Left lung (tissue), 10 donors: ENCODE measurements around the gene TMEM35B. TPM values are rescaled to one million over a fixed set of nuclear protein-coding genes. Genes with fewer than 3 reads are reported as not detected.
"Not testable (repeated sequence)": the region's sequence is repeated elsewhere in the genome, so short reads cannot be mapped to it uniquely, and the experiment has no call there.

ENCODE experiments used
- ATAC-seq: fragments of 200-7000 bp; cut with Tn5 transposase; one replicate; pipeline ENCODE4 v1.9.1; 2020; ENCODE audit warnings: moderate library complexity
- DNase-seq, 4 donors: peaks; one replicate each; pipeline ENCODE4 v3.0.0-alpha.2; 2013 to 2020
- H3K27ac ChIP-seq, 2 donors: fragments of 200-600 bp; sonication (generic) in 1 of 2; one replicate each; pipeline versions ENCODE4 v1.5.0 to v1.8.0; 2020 to 2021
- H3K27me3 ChIP-seq, 2 donors: fragments of 200-600 bp; sonication (generic) in 1 of 2; one replicate each; pipeline versions ENCODE4 v1.5.0 to v1.8.0; 2020 to 2021
- H3K36me3 ChIP-seq, 2 donors: fragments of 200-600 bp; sonication (generic) in 1 of 2; one replicate each; pipeline versions ENCODE4 v1.5.0 to v1.8.0; 2020 to 2021
- H3K4me1 ChIP-seq, 2 donors: fragments of 200-600 bp; one replicate each; pipeline ENCODE4 v1.8.0; 2021
- H3K4me3 ChIP-seq, 2 donors: fragments of 200-600 bp; sonication (generic) in 1 of 2; one replicate each; pipeline versions ENCODE4 v1.5.0 to v1.8.0; 2020 to 2021; ENCODE audit warnings: mild to moderate bottlenecking in 1 of 2
- H3K9me3 ChIP-seq, 2 donors: fragments of 200-600 bp; sonication (generic) in 1 of 2; one replicate each; pipeline versions ENCODE4 v1.5.0 to v1.8.0; 2020 to 2021
- CTCF ChIP-seq, 2 donors: fragments of 200-600 bp; sonication (generic) in 1 of 2; IDR thresholded peaks; one replicate each; pipeline versions ENCODE4 v1.5.0 to v1.8.0; 2021; ENCODE audit warnings: antibody characterized with exemption in 2 of 2
- intact Hi-C, 2 donors: fragments of 100-400 bp; cut with DNase I; formaldehyde crosslinking; loops; one replicate each; pipeline versions ENCODE4 v1.11.2 to v1.14.2; 2022
- polyA plus RNA-seq, 6 donors: library from polyadenylated mRNA; unstranded; fragments of 120-200 nt; gene quantifications; one replicate each; pipeline ENCODE4 v1.2.1, GENCODE V29; 2013; ENCODE audit not compliant: insufficient read length in 6 of 6
- total RNA-seq, 2 donors: library from RNA; stranded (reverse); fragmentation: NEBNext Ultra II Directional; extraction: Animal tissue kit (Norgen Biotek cat#: 25700); gene quantifications; one replicate each; pipeline ENCODE4 v1.2.1, GENCODE V29; 2021
- donor health status: DM: no; HTN: yes; CAD: no.
- donor health status: DM: no; HTN: no; CAD: no.

TMEM35B gene
- total and polyA plus RNA-seq, 8 donors = 28.1 to 43.1 (median 30.0) TPM

GRCh38 chr1:34946211-34946610 is 38.9 kb downstream of the TMEM35B start:
- Histone ChIP-seq H3K4me1 (no peaks in the 10 kb centered on the region), H3K27me3 (peaks cover 0 to 4% of the 10 kb centered on the region in 2 donors)
- DNase-seq = no peak

DNA sequence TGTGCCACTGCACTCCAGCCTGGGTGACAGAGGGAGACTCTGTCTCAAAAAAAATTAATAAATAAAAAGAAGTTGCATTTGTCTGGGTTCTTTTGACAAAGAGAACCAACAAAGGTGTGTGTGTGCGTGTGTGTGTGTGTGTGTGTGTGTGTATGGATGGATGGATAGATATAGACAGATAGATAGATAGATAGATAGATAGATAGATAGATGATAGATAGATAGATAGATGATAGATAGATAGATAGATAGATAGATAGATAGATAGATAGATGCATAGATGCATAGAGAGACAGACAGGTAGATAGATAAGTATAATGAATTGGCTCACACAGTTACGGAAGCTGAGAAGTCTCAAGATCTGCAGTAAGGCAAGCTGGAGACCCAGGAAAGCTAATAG is 43.3 kb downstream of the TMEM35B start:
- H3K36me3 ChIP-seq, H3K4me1 ChIP-seq, ATAC-seq, intact Hi-C loops, DNase-seq, H3K27ac ChIP-seq, H3K9me3 ChIP-seq, H3K4me3 ChIP-seq: not testable (repeated sequence)
- H3K27me3 ChIP-seq = peaks cover 5 to 38% of the 10 kb centered on the region in 2 donors

More at GRCh38 chr1:34946211-34946610, 38.9 kb downstream of the TMEM35B start:
- H3K9me3 ChIP-seq = no peaks in the 10 kb centered on the region
- H3K4me3 ChIP-seq = no peak overlapping the region
- ATAC-seq = no peak
- no peak overlapping the region for H3K27ac ChIP-seq
- intact Hi-C loops = no loop called here
- TF ChIP-seq CTCF (IDR thresholded peaks at IDR 0.05) = no peak
- no peaks in the 10 kb centered on the region for H3K36me3 ChIP-seq

Other genes with a start within 250 kb of the TMEM35B start
- under 1 TPM in 1 of 2 donors, not detected in 1; 0.21 TPM for gene GJB5, start 230.3 kb downstream of the TMEM35B start, total RNA-seq
- under 1 TPM in 5 of 6 donors, not detected in 1; 0.17 to 0.43 (median 0.24) TPM for gene GJB5, start 230.3 kb downstream of the TMEM35B start, polyA plus RNA-seq
- not detected for gene GJB4, start 225.6 kb downstream of the TMEM35B start, total RNA-seq
- gene GJB4, start 225.6 kb downstream of the TMEM35B start, polyA plus RNA-seq = under 1 TPM in 2 of 6 donors, not detected in 4; 0.06 to 0.08 TPM
- 1 to 10 TPM in 1 of 2 donors, under 1 TPM in 1; 0.68 to 2.0 TPM for gene GJB3, start 204.1 kb downstream of the TMEM35B start, total RNA-seq
- under 1 TPM in 2 of 6 donors, not detected in 4; 0.15 to 0.26 TPM for gene GJB3, start 204.1 kb downstream of the TMEM35B start, polyA plus RNA-seq
- gene GJA4, start 192.3 kb downstream of the TMEM35B start, total RNA-seq = 10 to 100 TPM; 21.1 to 26.1 TPM
- gene GJA4, start 192.3 kb downstream of the TMEM35B start, polyA plus RNA-seq = 10 to 100 TPM; 25.1 to 34.7 (median 32.7) TPM
- gene SMIM12, start 125.6 kb downstream of the TMEM35B start, total RNA-seq = 10 to 100 TPM; 29.2 to 53.0 TPM
- gene SMIM12, start 125.6 kb downstream of the TMEM35B start, polyA plus RNA-seq = 10 to 100 TPM; 21.4 to 32.7 (median 25.8) TPM
- under 1 TPM; 0.12 to 0.42 TPM for gene DLGAP3, start 55.7 kb downstream of the TMEM35B start, total RNA-seq
- under 1 TPM; 0.11 to 0.46 (median 0.13) TPM for gene DLGAP3, start 55.7 kb downstream of the TMEM35B start, polyA plus RNA-seq
- 10 to 100 TPM; 19.7 to 20.5 TPM for gene ZMYM6, start 46.6 kb upstream of the TMEM35B start, total RNA-seq
- gene ZMYM6, start 46.6 kb upstream of the TMEM35B start, polyA plus RNA-seq = 10 to 100 TPM; 19.8 to 23.8 (median 22.8) TPM
- gene ZMYM1, start 94.0 kb upstream of the TMEM35B start, total RNA-seq = 10 to 100 TPM; 16.1 to 16.5 TPM
- 10 to 100 TPM; 23.3 to 29.8 (median 25.0) TPM for gene ZMYM1, start 94.0 kb upstream of the TMEM35B start, polyA plus RNA-seq
- 100 to 1,000 TPM; 138 to 161 TPM for gene SFPQ, start 207.8 kb upstream of the TMEM35B start, total RNA-seq
- gene SFPQ, start 207.8 kb upstream of the TMEM35B start, polyA plus RNA-seq = 100 to 1,000 TPM; 845 to 948 (median 903) TPM